Measurements from ENCODE around the gene BICC1. TPM values are rescaled to one million over a fixed set of nuclear protein-coding genes. Genes with fewer than 3 reads are reported as not detected.

BICC1 gene
- total and polyA plus RNA-seq, 2 of the 4 experiments (the other 2 are of a cell fraction) = 5.7 to 42.5 TPM

- TF ChIP-seq POLR2A (IDR thresholded peaks at IDR 0.05; ENCODE audit: low read depth, low read length) (no peak), RFX5 (IDR thresholded peaks at IDR 0.05; ENCODE audit: low read depth, low read length) (no peak), MXI1 (IDR thresholded peaks at IDR 0.05; ENCODE audit: borderline replicate concordance, low read depth, low read length) (no peak), SMC3 (IDR thresholded peaks at IDR 0.05; ENCODE audit: low read depth, low read length) (no peak), BHLHE40 (IDR thresholded peaks at IDR 0.05; ENCODE audit: low read depth, low read length) (no peak), CEBPB (IDR thresholded peaks at IDR 0.05; ENCODE audit: low read depth, low read length) (no peak), MAZ (IDR thresholded peaks at IDR 0.05; ENCODE audit: borderline replicate concordance, low read depth, low read length) (no peak), RAD21 (IDR thresholded peaks at IDR 0.05; ENCODE audit: low read length) (no peak), RCOR1 (IDR thresholded peaks at IDR 0.05; ENCODE audit: insufficient replicate concordance, low read length) (no peak), FOS (IDR thresholded peaks at IDR 0.05; ENCODE audit: low read depth, low read length) (no peak), NFE2L2 (IDR thresholded peaks at IDR 0.05; ENCODE audit: low read depth, low read length) (no peak), USF2 (IDR thresholded peaks at IDR 0.05; ENCODE audit: low read depth, low read length) (no peak)
- TF ChIP-seq, protein P1, sequence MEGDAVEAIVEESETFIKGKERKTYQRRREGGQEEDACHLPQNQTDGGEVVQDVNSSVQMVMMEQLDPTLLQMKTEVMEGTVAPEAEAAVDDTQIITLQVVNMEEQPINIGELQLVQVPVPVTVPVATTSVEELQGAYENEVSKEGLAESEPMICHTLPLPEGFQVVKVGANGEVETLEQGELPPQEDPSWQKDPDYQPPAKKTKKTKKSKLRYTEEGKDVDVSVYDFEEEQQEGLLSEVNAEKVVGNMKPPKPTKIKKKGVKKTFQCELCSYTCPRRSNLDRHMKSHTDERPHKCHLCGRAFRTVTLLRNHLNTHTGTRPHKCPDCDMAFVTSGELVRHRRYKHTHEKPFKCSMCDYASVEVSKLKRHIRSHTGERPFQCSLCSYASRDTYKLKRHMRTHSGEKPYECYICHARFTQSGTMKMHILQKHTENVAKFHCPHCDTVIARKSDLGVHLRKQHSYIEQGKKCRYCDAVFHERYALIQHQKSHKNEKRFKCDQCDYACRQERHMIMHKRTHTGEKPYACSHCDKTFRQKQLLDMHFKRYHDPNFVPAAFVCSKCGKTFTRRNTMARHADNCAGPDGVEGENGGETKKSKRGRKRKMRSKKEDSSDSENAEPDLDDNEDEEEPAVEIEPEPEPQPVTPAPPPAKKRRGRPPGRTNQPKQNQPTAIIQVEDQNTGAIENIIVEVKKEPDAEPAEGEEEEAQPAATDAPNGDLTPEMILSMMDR (conservative IDR thresholded peaks at IDR 0.05; ENCODE audit: low read depth, low read length) = no peak
- TF ChIP-seq, protein P2, sequence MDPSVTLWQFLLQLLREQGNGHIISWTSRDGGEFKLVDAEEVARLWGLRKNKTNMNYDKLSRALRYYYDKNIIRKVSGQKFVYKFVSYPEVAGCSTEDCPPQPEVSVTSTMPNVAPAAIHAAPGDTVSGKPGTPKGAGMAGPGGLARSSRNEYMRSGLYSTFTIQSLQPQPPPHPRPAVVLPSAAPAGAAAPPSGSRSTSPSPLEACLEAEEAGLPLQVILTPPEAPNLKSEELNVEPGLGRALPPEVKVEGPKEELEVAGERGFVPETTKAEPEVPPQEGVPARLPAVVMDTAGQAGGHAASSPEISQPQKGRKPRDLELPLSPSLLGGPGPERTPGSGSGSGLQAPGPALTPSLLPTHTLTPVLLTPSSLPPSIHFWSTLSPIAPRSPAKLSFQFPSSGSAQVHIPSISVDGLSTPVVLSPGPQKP (IDR thresholded peaks at IDR 0.05; ENCODE audit: borderline replicate concordance, low read depth, low read length) = no peak
- no CpG with 5 or more reads among the region's 8 CpGs for WGBS, 2 experiments (ENCODE audit: extremely low coverage in 2 of 2, insufficient read length in 1 of 2)
- H2AK5ac ChIP-seq (ENCODE audit: low read depth, low read length) = no peak overlapping the region
- H2BK20ac ChIP-seq (ENCODE audit: low read depth, low read length) = no peak overlapping the region
- no peak overlapping the region for H2AFZ ChIP-seq (replicated peaks; ENCODE audit: low read length, poor library complexity)
- H3K9me3 ChIP-seq (ENCODE audit: control insufficient read depth, insufficient read depth, low read length) = no peaks in the 10 kb centered on the region
- no peak overlapping the region for H4K8ac ChIP-seq (ENCODE audit: low read depth in 2 of 2, low read length in 2 of 2)
- no peak overlapping the region for H4K5ac ChIP-seq (ENCODE audit: low read depth, low read length)
- peak overlapping the region; percentile 33 for H2AK9ac ChIP-seq (replicated peaks; ENCODE audit: low read depth, low read length, poor library complexity)
- DNase-seq (no peak), ATAC-seq (ENCODE audit: low read depth) (no peak)
- no peak overlapping the region for H3K27ac ChIP-seq (ENCODE audit: insufficient read depth, low read length)
- H2BK5ac ChIP-seq (ENCODE audit: low read depth, low read length, poor library complexity, severe bottlenecking) = no peak overlapping the region
- CTCF ChIA-PET = no interaction called here
- H3K9ac ChIP-seq (ENCODE audit: low read depth, low read length) = no peak overlapping the region
- intact Hi-C loops (cut with micrococcal nuclease) = no loop called here
- peaks cover 3% of the 10 kb centered on the region for H3K9me1 ChIP-seq (ENCODE audit: insufficient read depth, low read length)
- dilution Hi-C loops (cut with HindIII; ENCODE audit: low sequenced_read_pairs, unreplicated experiment) = no loop called here
- H3K4me1 ChIP-seq (ENCODE audit: control insufficient read depth, insufficient read depth, low read length) = no peaks in the 10 kb centered on the region; the same call in 1 of the 2 replicates
- in situ Hi-C loops (cut with MboI; ENCODE audit: low sequenced_read_pairs) = no loop called here
- POLR2A ChIA-PET (ENCODE audit: unreplicated experiment) = no interaction called here
- H3K4me3 ChIP-seq (ENCODE audit: insufficient read depth, low read depth, low read length) = no peak overlapping the region
- H3K18ac ChIP-seq (ENCODE audit: low read depth, low read length) = no peak overlapping the region
- BruUV-seq (replicated peaks) = no TSS peak
- no peak overlapping the region for H3K4me2 ChIP-seq (ENCODE audit: low read depth, low read length)
- no peak overlapping the region for H2BK15ac ChIP-seq (ENCODE audit: low read depth, low read length)
- H3K27me3 ChIP-seq (ENCODE audit: control insufficient read depth, insufficient read depth, low read length) = no peaks in the 10 kb centered on the region
- H2BK120ac ChIP-seq (ENCODE audit: low read depth, low read length) = no peak overlapping the region
- H4K20me1 ChIP-seq (ENCODE audit: insufficient read depth, low read length) = no peaks in the 10 kb centered on the region
- no peak overlapping the region for H3K56ac ChIP-seq (ENCODE audit: extremely low read depth, insufficient read depth, low read length)
- no peaks in the 10 kb centered on the region for H3K79me1 ChIP-seq (ENCODE audit: low read depth in 1 of 2, low read length in 2 of 2)
- H4K91ac ChIP-seq (ENCODE audit: insufficient read depth, low read depth, low read length) = no peak overlapping the region
- H3K14ac ChIP-seq (replicated peaks; ENCODE audit: low read depth, low read length) = no peak overlapping the region
- H3K23ac ChIP-seq (ENCODE audit: low read depth, low read length) = no peak overlapping the region
- peaks cover 22% of the 10 kb centered on the region for H3K36me3 ChIP-seq (ENCODE audit: control insufficient read depth, insufficient read depth, low read length)
- no peak overlapping the region for H3K4ac ChIP-seq (ENCODE audit: low read depth, low read length)
These were observed 300.9 kb downstream of the BICC1 start for GRCh38 chr10:58813573-58813972.

All from IMR-90 (cell line).